Type B pancreatic cell (in vitro differentiated cells): ENCODE measurements around the gene SLC29A1. TPM values are rescaled to one million over a fixed set of nuclear protein-coding genes. Genes with fewer than 3 reads are reported as not detected.
A peak's percentile ranks its signal among the peaks of the same experiment; 100 is the strongest.
"Not testable (repeated sequence)": the region's sequence is repeated elsewhere in the genome, so short reads cannot be mapped to it uniquely, and the experiment has no call there.

ENCODE experiments used
- DNase-seq: peaks from one replicate; pipeline ENCODE4 v3.0.0; 2021; ENCODE audit warnings: mixed read lengths; ENCODE audit not compliant: unreplicated experiment; ENCODE audit errors: extremely low spot score
- H3K27ac Mint-ChIP-seq: 2 replicates; pipeline ENCODE4 v1.8.0; 2021; ENCODE audit warnings: mild to moderate bottlenecking, mixed read lengths
- H3K27me3 Mint-ChIP-seq: 2 replicates; pipeline ENCODE4 v1.8.0; 2021; ENCODE audit warnings: mixed read lengths
- H3K36me3 Mint-ChIP-seq: 2 replicates; pipeline ENCODE4 v1.8.0; 2021; ENCODE audit warnings: mixed read lengths
- H3K4me1 Mint-ChIP-seq: one replicate; pipeline ENCODE4 v1.8.0; 2021; ENCODE audit warnings: mixed read lengths; ENCODE audit not compliant: unreplicated experiment
- H3K4me3 Mint-ChIP-seq: 2 replicates; pipeline ENCODE4 v1.8.0; 2021; ENCODE audit warnings: mild to moderate bottlenecking, mixed read lengths
- H3K9me3 Mint-ChIP-seq: 2 replicates; pipeline ENCODE4 v1.8.0; 2021; ENCODE audit warnings: mixed read lengths
- total RNA-seq: library from RNA; stranded (reverse); gene quantifications from 2 replicates; pipeline ENCODE4 v1.2.1, GENCODE V29; 2021; ENCODE audit warnings: low replicate concordance
- TF ChIP-seq, protein P1 (sequence below): fragments of 200-600 bp; sonication (generic); conservative IDR thresholded peaks from 2 replicates; pipeline ENCODE4 v1.5.0; 2021; ENCODE audit warnings: antibody characterized with exemption, mild to moderate bottlenecking

SLC29A1 gene
- total RNA-seq, 1 donor from 2014 or later: 33.6 TPM

DNA sequence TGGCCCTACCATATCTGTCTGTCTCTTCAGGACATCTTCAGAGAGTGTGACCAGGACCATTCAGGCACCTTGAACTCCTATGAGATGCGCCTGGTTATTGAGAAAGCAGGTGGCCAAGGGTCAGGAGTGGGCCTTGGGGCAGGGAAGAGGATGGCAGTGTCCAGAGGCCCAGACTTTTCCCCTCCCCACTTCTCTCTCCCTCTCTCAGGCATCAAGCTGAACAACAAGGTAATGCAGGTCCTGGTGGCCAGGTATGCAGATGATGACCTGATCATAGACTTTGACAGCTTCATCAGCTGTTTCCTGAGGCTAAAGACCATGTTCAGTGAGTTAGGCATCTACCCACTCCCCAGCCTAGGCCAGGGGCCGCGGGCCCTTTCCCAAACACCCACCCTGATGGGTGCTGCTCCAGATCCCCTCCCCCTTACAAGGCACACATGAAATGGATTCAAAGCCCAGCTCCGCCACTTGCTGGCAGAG lies 40.4 kb upstream of the SLC29A1 start:
- no peaks in the 10 kb centered on the region for H3K9me3 Mint-ChIP-seq
- no peak overlapping the region for H3K4me3 Mint-ChIP-seq
- peaks cover 7% of the 10 kb centered on the region for H3K4me1 Mint-ChIP-seq
- peak overlapping the region; percentile 61 for H3K27ac Mint-ChIP-seq
- no peaks in the 10 kb centered on the region for H3K36me3 Mint-ChIP-seq
- H3K27me3 Mint-ChIP-seq: peaks cover 5% of the 10 kb centered on the region
- TF ChIP-seq, protein P1, sequence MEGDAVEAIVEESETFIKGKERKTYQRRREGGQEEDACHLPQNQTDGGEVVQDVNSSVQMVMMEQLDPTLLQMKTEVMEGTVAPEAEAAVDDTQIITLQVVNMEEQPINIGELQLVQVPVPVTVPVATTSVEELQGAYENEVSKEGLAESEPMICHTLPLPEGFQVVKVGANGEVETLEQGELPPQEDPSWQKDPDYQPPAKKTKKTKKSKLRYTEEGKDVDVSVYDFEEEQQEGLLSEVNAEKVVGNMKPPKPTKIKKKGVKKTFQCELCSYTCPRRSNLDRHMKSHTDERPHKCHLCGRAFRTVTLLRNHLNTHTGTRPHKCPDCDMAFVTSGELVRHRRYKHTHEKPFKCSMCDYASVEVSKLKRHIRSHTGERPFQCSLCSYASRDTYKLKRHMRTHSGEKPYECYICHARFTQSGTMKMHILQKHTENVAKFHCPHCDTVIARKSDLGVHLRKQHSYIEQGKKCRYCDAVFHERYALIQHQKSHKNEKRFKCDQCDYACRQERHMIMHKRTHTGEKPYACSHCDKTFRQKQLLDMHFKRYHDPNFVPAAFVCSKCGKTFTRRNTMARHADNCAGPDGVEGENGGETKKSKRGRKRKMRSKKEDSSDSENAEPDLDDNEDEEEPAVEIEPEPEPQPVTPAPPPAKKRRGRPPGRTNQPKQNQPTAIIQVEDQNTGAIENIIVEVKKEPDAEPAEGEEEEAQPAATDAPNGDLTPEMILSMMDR: no peak
- no peak for DNase-seq

DNA sequence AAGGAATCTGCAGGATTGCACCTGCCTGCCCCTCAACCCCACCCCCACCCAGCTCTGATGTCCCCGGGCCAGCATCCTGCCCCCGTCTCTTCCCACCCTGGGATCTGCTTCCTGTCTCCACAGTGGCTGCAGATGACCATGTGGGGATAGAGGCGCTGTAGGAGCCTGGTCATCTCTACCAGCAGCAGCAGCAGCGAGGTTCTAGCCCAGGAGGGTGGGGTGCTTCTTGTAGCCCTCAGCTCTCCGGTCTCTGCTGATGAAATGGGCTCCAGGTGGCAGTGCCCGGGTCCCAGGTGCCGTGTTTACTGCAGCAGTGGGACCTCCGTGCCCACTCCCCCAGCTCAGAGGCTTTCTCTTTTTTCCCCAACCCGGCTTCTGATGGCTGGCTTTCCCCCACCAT lies 39.6 kb upstream of the SLC29A1 start:
- Mint-ChIP-seq H3K27me3 (peaks cover 5% of the 10 kb centered on the region), H3K27ac (no peak overlapping the region), H3K4me3 (no peak overlapping the region), H3K4me1 (peaks cover 7% of the 10 kb centered on the region), H3K36me3 (no peaks in the 10 kb centered on the region), H3K9me3 (no peaks in the 10 kb centered on the region)
- DNase-seq: no peak
- TF ChIP-seq, protein P1: no peak

DNA sequence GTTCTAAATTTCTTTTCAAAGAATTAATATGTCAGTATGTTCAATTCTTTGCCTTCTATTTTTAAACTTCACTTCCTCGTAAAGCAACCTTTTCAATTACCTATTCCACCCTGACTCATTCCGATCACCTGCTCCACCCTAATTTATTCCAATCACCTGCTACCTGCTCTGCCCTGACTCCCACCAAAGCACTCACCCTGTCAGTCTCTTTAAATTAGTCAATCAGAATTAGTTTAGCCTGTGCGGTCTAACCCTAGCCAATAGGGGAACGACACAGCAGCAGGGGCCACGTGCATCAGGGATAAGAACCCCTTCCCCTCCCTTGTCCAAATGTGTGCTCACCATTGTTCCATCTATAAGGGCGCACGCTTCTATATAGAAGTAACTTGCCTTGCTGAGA lies 38.0 kb upstream of the SLC29A1 start:
- not testable (repeated sequence) for H3K27me3 Mint-ChIP-seq, H3K36me3 Mint-ChIP-seq, H3K27ac Mint-ChIP-seq, H3K4me3 Mint-ChIP-seq, H3K4me1 Mint-ChIP-seq, H3K9me3 Mint-ChIP-seq, DNase-seq

DNA sequence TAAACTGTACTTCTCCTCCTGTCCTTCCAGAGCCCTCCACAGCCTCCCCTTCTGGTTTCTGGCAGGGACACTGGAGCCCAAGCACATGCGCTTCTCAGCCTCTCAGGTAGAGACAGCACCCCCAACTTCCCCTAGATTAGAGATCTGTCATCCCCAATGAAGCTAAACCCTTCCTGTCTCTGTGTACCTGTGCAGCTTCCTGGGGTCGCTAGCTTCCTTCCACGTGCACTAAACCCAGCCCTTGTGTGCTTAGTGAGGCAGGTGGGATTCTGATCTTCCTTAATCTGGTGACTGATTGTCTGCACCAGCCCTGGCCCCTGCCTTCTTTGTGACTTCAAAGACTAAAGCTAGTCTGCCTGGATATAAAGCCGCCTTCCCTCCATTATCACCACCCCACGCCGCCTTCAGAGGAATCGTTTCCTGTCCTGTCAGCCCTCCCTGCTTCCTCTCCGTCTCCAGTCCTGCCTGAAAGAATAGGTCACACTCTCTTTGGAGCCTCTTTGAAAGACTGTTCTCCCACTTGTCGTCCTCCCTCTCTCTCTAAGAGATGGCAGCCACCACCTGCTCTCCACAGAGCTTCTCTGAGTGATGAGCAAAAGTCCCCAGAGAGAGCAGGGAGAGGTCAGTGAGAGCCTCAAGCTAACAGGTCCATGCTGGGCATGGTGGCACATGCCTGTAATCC lies 37.3 kb upstream of the SLC29A1 start:
- DNase-seq: no peak
- Mint-ChIP-seq H3K27me3 (peaks cover 5% of the 10 kb centered on the region), H3K4me1 (peaks cover 7% of the 10 kb centered on the region), H3K36me3 (no peaks in the 10 kb centered on the region), H3K9me3 (no peaks in the 10 kb centered on the region), H3K27ac (peak overlapping the region; percentile 39), H3K4me3 (no peak overlapping the region)
- TF ChIP-seq, protein P1: no peak

DNA sequence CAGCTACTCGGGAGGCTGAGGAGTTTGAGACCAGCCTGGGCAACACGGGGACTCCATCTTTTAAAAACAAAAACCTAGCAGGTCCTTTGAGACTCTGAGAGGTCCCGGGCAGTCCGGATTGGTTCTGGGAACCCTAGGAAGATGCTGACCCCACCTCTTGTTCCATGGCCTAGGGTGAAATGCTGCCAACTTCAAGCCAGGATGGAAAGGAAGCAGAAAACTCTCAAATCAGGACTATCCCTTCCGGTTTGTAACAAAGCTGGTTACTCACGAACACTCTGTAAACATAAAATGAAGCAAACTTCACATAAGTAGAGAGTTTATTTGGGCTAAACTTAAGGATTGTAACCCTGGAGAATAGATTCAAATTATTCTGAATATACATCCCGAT lies 36.8 kb upstream of the SLC29A1 start:
- Mint-ChIP-seq H3K4me3 (no peak overlapping the region), H3K36me3 (no peaks in the 10 kb centered on the region), H3K27ac (peak overlapping the region; percentile 39), H3K27me3 (peaks cover 5% of the 10 kb centered on the region), H3K4me1 (peaks cover 7% of the 10 kb centered on the region), H3K9me3 (no peaks in the 10 kb centered on the region)
- TF ChIP-seq, protein P1: no peak
- no peak for DNase-seq

DNA sequence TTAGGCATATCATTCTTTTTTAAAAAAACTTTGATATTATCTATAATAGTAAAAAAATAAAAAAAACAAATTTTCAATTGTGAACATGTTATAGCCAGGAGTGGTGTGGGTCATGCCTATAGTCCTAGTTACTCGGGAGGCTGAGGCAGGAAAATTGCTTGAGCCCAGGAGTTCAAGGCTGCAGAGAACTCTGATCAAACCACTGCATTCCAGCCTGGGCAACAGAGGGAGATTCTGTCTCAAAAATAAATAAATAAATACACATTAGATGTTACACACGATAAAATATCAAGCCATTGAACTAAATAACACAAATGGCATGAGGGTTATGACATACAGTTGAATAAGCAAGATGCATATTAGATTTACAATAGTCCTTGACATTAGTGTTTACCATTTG lies 34.6 kb upstream of the SLC29A1 start:
- H3K36me3 Mint-ChIP-seq: no peaks in the 10 kb centered on the region
- peaks cover 17% of the 10 kb centered on the region for H3K4me1 Mint-ChIP-seq
- H3K27me3 Mint-ChIP-seq: peaks cover 10% of the 10 kb centered on the region
- no peak overlapping the region for H3K27ac Mint-ChIP-seq
- no peaks in the 10 kb centered on the region for H3K9me3 Mint-ChIP-seq
- no peak for DNase-seq
- TF ChIP-seq, protein P1: no peak
- H3K4me3 Mint-ChIP-seq: no peak overlapping the region
